HepG2 (cell line): ENCODE data around the gene IDH3A. TPM values are rescaled to one million over a fixed set of nuclear protein-coding genes. Genes with fewer than 3 reads are reported as not detected.
A peak's percentile ranks its signal among the peaks of the same experiment; 100 is the strongest.

Source experiments
- BCL6 ChIP-seq: IDR thresholded peaks from 2 replicates; pipeline ENCODE4 v1.6.1; 2016; ENCODE audit warnings: missing genetic modification reagents, missing compliant biosample characterization
- CEBPB ChIP-seq: IDR thresholded peaks from 2 replicates; pipeline ENCODE4 v1.6.1; 2011; ENCODE audit warnings: low read depth, low read length, improper control_type of control experiment, borderline replicate concordance
- CEBPG ChIP-seq: IDR thresholded peaks from 2 replicates; pipeline ENCODE4 v1.6.1; 2016
- GMEB1 ChIP-seq: sonication (generic); formaldehyde crosslinking; IDR thresholded peaks from 2 replicates; pipeline ENCODE4 v1.5.1; 2020; ENCODE audit warnings: missing genetic modification reagents, mild to moderate bottlenecking, borderline replicate concordance
- GZF1 ChIP-seq: sonication (generic); formaldehyde crosslinking; IDR thresholded peaks from 2 replicates; pipeline ENCODE4 v1.5.1; 2020; ENCODE audit warnings: mild to moderate bottlenecking, missing genetic modification reagents
- KAT7 ChIP-seq: IDR thresholded peaks from 2 replicates; pipeline ENCODE4 v1.6.1; 2018; ENCODE audit warnings: borderline replicate concordance, missing compliant biosample characterization
- MTF2 ChIP-seq: sonication (generic); formaldehyde crosslinking; IDR thresholded peaks from 2 replicates; pipeline ENCODE4 v1.5.0; 2020; ENCODE audit warnings: missing genetic modification reagents, borderline replicate concordance
- PTBP1 ChIP-seq: fragments of 200-400 bp; formaldehyde crosslinking; IDR thresholded peaks from 2 replicates; pipeline ENCODE4 v1.6.1; 2018; ENCODE audit warnings: low read length, low read depth; ENCODE audit not compliant: poor library complexity, severe bottlenecking
- RARG ChIP-seq: sonication (generic); formaldehyde crosslinking; IDR thresholded peaks from 2 replicates; pipeline ENCODE4 v1.4.0; 2020; ENCODE audit warnings: low read depth, mild to moderate bottlenecking, missing genetic modification reagents
- SKI ChIP-seq: fragments of 450-650 bp; IDR thresholded peaks from one replicate; pipeline ENCODE4 v1.6.1; 2018; ENCODE audit warnings: mild to moderate bottlenecking; ENCODE audit not compliant: partially characterized antibody
- TOE1 ChIP-seq: sonication (generic); formaldehyde crosslinking; IDR thresholded peaks from 2 replicates; pipeline ENCODE4 v1.4.0; 2020; ENCODE audit warnings: mild to moderate bottlenecking, missing genetic modification reagents
- ZBTB26 ChIP-seq: IDR thresholded peaks from 2 replicates; pipeline ENCODE4 v1.6.1; 2016; ENCODE audit warnings: missing compliant biosample characterization, missing genetic modification reagents, borderline replicate concordance
- ZNF10 ChIP-seq: sonication (generic); formaldehyde crosslinking; IDR thresholded peaks from 2 replicates; pipeline ENCODE4 v1.4.0; 2020; ENCODE audit warnings: mild to moderate bottlenecking, low read depth, missing genetic modification reagents, borderline replicate concordance
- ZNF24 ChIP-seq: fragments of 450-650 bp; IDR thresholded peaks from 2 replicates; pipeline ENCODE4 v1.6.1; 2017; ENCODE audit warnings: antibody characterized with exemption, mild to moderate bottlenecking
- ZNF337 ChIP-seq: sonication (generic); formaldehyde crosslinking; IDR thresholded peaks from 2 replicates; pipeline ENCODE4 v1.5.1; 2020; ENCODE audit warnings: missing genetic modification reagents, low read depth, mild to moderate bottlenecking, borderline replicate concordance
- ZNF609 ChIP-seq: sonication (generic); formaldehyde crosslinking; IDR thresholded peaks from 2 replicates; pipeline ENCODE4 v1.4.0; 2020; ENCODE audit warnings: mild to moderate bottlenecking, missing genetic modification reagents, borderline replicate concordance
- ZNF891 ChIP-seq: sonication (generic); formaldehyde crosslinking; IDR thresholded peaks from 2 replicates; pipeline ENCODE4 v1.5.0; 2020; ENCODE audit warnings: mild to moderate bottlenecking, missing genetic modification reagents
- polyA plus RNA-seq, 8 experiments: library from polyadenylated mRNA; depleted of rRNA in 3 of 8; stranded (reverse) in 7 of 8; unstranded in 1 of 8; fragments of >200 nt; fragmentation: Illumina TruSeq in 4 of 8; extraction: Trizol in 4 of 8; gene quantifications; 2 replicates each; pipeline versions ENCODE4 v1.2.1 to v1.2.3, GENCODE V29; 2011 to 2016; ENCODE audit warnings: low read depth in 4 of 8, missing spikeins in 1 of 8, mixed read lengths in 1 of 8; ENCODE audit not compliant: insufficient read depth in 1 of 8
- total RNA-seq, 5 experiments: library from RNA; depleted of rRNA; stranded (reverse); fragments of >200 nt; fragmentation: Illumina TruSeq; extraction: Trizol; gene quantifications; 2 replicates each; pipeline ENCODE4 v1.2.3, GENCODE V29; 2016; ENCODE audit warnings: low read depth in 1 of 5
- TF ChIP-seq, protein P1 (sequence below): sonication (generic); formaldehyde crosslinking; IDR thresholded peaks from 2 replicates; pipeline ENCODE4 v1.4.0; 2020; ENCODE audit warnings: mild to moderate bottlenecking, missing genetic modification reagents
- TF ChIP-seq, protein P2 (sequence below): sonication (generic); formaldehyde crosslinking; conservative IDR thresholded peaks from 2 replicates; pipeline ENCODE4 v1.4.0; 2020; ENCODE audit warnings: missing genetic modification reagents

Gene IDH3A
- total and polyA plus RNA-seq, 2 of the 13 experiments (the other 11 are each of a cell fraction or from before 2014, with no cell fraction given) = 40.7 to 50.7 TPM

GRCh38 chr15:78148392-78149067, 632 bp upstream of the IDH3A start (continued):
- TF ChIP-seq, protein P1, sequence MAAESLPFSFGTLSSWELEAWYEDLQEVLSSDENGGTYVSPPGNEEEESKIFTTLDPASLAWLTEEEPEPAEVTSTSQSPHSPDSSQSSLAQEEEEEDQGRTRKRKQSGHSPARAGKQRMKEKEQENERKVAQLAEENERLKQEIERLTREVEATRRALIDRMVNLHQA (CRISPR knock-in tag) = no peak
- TF ChIP-seq KAT7 (CRISPR knock-in tag) = 0 out of 2 replicates have a peak, but pooled peaks have one; percentile 2
- no peak for TF ChIP-seq ZBTB26 (CRISPR knock-in tag)
- TF ChIP-seq ZNF10 (CRISPR knock-in tag) = no peak
- no peak for TF ChIP-seq RARG (CRISPR knock-in tag)
- 0 out of 2 replicates have a peak, but pooled peaks have one; percentile 24 for TF ChIP-seq CEBPG (CRISPR knock-in tag)
- no peak for TF ChIP-seq MTF2
- peak; percentile 1; the same call in 1 of the 2 replicates for TF ChIP-seq CEBPB
- TF ChIP-seq TOE1 = no peak
- TF ChIP-seq SKI = no peak
- TF ChIP-seq ZNF609 (CRISPR knock-in tag) = no peak
- TF ChIP-seq GMEB1 (CRISPR knock-in tag) = peak; percentile 36; the same call in 1 of the 2 replicates
- no peak for TF ChIP-seq ZNF24
- TF ChIP-seq, protein P2, sequence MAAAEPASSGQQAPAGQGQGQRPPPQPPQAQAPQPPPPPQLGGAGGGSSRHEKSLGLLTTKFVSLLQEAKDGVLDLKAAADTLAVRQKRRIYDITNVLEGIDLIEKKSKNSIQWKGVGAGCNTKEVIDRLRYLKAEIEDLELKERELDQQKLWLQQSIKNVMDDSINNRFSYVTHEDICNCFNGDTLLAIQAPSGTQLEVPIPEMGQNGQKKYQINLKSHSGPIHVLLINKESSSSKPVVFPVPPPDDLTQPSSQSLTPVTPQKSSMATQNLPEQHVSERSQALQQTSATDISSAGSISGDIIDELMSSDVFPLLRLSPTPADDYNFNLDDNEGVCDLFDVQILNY = no peak
- no peak for TF ChIP-seq PTBP1
- TF ChIP-seq GZF1 = no peak
- TF ChIP-seq BCL6 (CRISPR knock-in tag) = peak; percentile 78
- TF ChIP-seq ZNF337 = no peak
- TF ChIP-seq ZNF891 (CRISPR knock-in tag) = no peak
